HEK293 (cell line): ENCODE data around the gene PRKCZ.

Experiments used
- CTCF ChIA-PET: fragments of 350-600 bp; formaldehyde crosslinking; extraction: SDS; loops from one replicate; lab custom pipeline; 2021; ENCODE audit warnings: antibody characterized with exemption; lab: Yijun Ruan, JAX
- POLR2A ChIA-PET: fragments of 300-600 bp; formaldehyde crosslinking; extraction: SDS; loops from one replicate; lab custom pipeline; 2020; ENCODE audit warnings: antibody characterized with exemption, inconsistent platforms; lab: Yijun Ruan, JAX
- H3K27ac ChIP-seq: fragments of 200-500 bp; sonication (Bioruptor generic); 2 replicates; pipeline ENCODE4 v1.5.1; 2014; ENCODE audit warnings: low read depth, low read length, control low read depth, inconsistent platforms; ENCODE audit errors: extremely low read depth
- H3K36me3 ChIP-seq, 2 experiments: fragments of 200-500 bp in 1 of 2; sonication (Bioruptor generic) in 1 of 2; 1 replicate in 1 of 2; 2 replicates in 1 of 2; pipeline ENCODE4 v1.5.1; 2014 to 2017; ENCODE audit warnings: inconsistent platforms in 2 of 2, low read length in 2 of 2; ENCODE audit not compliant: control insufficient read depth in 2 of 2, insufficient read depth in 1 of 2
- H3K4me1 ChIP-seq: fragments of 200-500 bp; sonication (Bioruptor generic); 2 replicates; pipeline ENCODE4 v1.5.1; 2014; ENCODE audit warnings: mild to moderate bottlenecking, low read length, inconsistent platforms; ENCODE audit not compliant: control insufficient read depth, insufficient read depth
- H3K4me3 ChIP-seq: 2 replicates; pipeline ENCODE4 v1.5.1; 2011; ENCODE audit warnings: low read depth, mild to moderate bottlenecking, control low read depth, low read length, moderate library complexity
- H3K9me3 ChIP-seq: fragments of 200-500 bp; sonication (Bioruptor generic); 2 replicates; pipeline ENCODE4 v1.5.1; 2014; ENCODE audit warnings: low read depth, low read length, inconsistent platforms; ENCODE audit not compliant: control insufficient read depth, insufficient read depth
- GLIS2 ChIP-seq: fragments of 450-650 bp; formaldehyde crosslinking; IDR thresholded peaks from 2 replicates; pipeline ENCODE4 v1.5.1; 2016; ENCODE audit warnings: missing biosample characterization, missing genetic modification characterization
- HOXD13 ChIP-seq: sonication (generic); formaldehyde crosslinking; IDR thresholded peaks from 2 replicates; pipeline ENCODE4 v1.8.0; 2022; ENCODE audit warnings: missing genetic modification reagents, borderline replicate concordance
- IKZF3 ChIP-seq: fragments of 450-650 bp; IDR thresholded peaks from 2 replicates; pipeline ENCODE4 v1.5.0; 2018; ENCODE audit warnings: missing biosample characterization, mild to moderate bottlenecking, missing genetic modification characterization, moderate library complexity
- KLF8 ChIP-seq: fragments of 450-650 bp; formaldehyde crosslinking; IDR thresholded peaks from 2 replicates; pipeline ENCODE4 v1.5.1; 2016; ENCODE audit warnings: missing biosample characterization, missing genetic modification characterization
- PRDM6 ChIP-seq: fragments of 450-650 bp; formaldehyde crosslinking; IDR thresholded peaks from 2 replicates; pipeline ENCODE4 v1.5.1; 2017; ENCODE audit warnings: missing biosample characterization, missing genetic modification characterization
- ZBTB48 ChIP-seq: fragments of 450-650 bp; formaldehyde crosslinking; IDR thresholded peaks from 2 replicates; pipeline ENCODE4 v1.5.1; 2016; ENCODE audit warnings: missing biosample characterization, missing genetic modification characterization
- ZFHX2 ChIP-seq: fragments of 450-650 bp; formaldehyde crosslinking; conservative IDR thresholded peaks from 2 replicates; pipeline ENCODE4 v1.5.1; 2016; ENCODE audit warnings: missing biosample characterization, missing genetic modification characterization
- ZNF146 ChIP-seq: fragments of 450-650 bp; formaldehyde crosslinking; IDR thresholded peaks from 2 replicates; pipeline ENCODE4 v1.5.1; 2016; ENCODE audit warnings: missing biosample characterization, missing genetic modification characterization
- ZNF202 ChIP-seq: fragments of 450-650 bp; formaldehyde crosslinking; IDR thresholded peaks from 2 replicates; pipeline ENCODE4 v1.5.1; 2016; ENCODE audit warnings: missing biosample characterization, missing genetic modification characterization, borderline replicate concordance
- ZNF214 ChIP-seq: fragments of 450-650 bp; formaldehyde crosslinking; IDR thresholded peaks from 2 replicates; pipeline ENCODE4 v1.5.1; 2017; ENCODE audit warnings: missing biosample characterization, mild to moderate bottlenecking, missing genetic modification characterization, borderline replicate concordance
- ZNF239 ChIP-seq: fragments of 450-650 bp; formaldehyde crosslinking; IDR thresholded peaks from 2 replicates; pipeline ENCODE4 v1.5.1; 2016; ENCODE audit warnings: missing biosample characterization, missing genetic modification characterization
- ZNF394 ChIP-seq: fragments of 450-650 bp; formaldehyde crosslinking; IDR thresholded peaks from 2 replicates; pipeline ENCODE4 v1.5.1; 2016; ENCODE audit warnings: missing biosample characterization, missing genetic modification characterization, mild to moderate bottlenecking, moderate library complexity, borderline replicate concordance
- ZNF433 ChIP-seq: fragments of 450-650 bp; formaldehyde crosslinking; IDR thresholded peaks from 2 replicates; pipeline ENCODE4 v1.5.1; 2016; ENCODE audit warnings: missing biosample characterization, missing genetic modification characterization, low read depth
- ZNF48 ChIP-seq: fragments of 450-650 bp; formaldehyde crosslinking; IDR thresholded peaks from 2 replicates; pipeline ENCODE4 v1.5.1; 2016; ENCODE audit warnings: missing biosample characterization, missing genetic modification characterization
- ZNF513 ChIP-seq: fragments of 450-650 bp; IDR thresholded peaks from 2 replicates; pipeline ENCODE4 v1.5.1; 2018; ENCODE audit warnings: missing biosample characterization, missing genetic modification characterization
- ZNF514 ChIP-seq: fragments of 450-650 bp; formaldehyde crosslinking; IDR thresholded peaks from 2 replicates; pipeline ENCODE4 v1.5.1; 2016; ENCODE audit warnings: missing biosample characterization, missing genetic modification characterization
- ZNF521 ChIP-seq: fragments of 450-650 bp; formaldehyde crosslinking; IDR thresholded peaks from 2 replicates; pipeline ENCODE4 v1.5.1; 2017; ENCODE audit warnings: missing biosample characterization, mild to moderate bottlenecking, missing genetic modification characterization
- ZNF530 ChIP-seq: fragments of 450-650 bp; formaldehyde crosslinking; IDR thresholded peaks from 2 replicates; pipeline ENCODE4 v1.5.1; 2016; ENCODE audit warnings: low read depth, missing biosample characterization, missing genetic modification characterization
- ZNF544 ChIP-seq: fragments of 450-650 bp; formaldehyde crosslinking; IDR thresholded peaks from 2 replicates; pipeline ENCODE4 v1.5.0; 2017; ENCODE audit warnings: missing biosample characterization, missing genetic modification characterization
- ZNF549 ChIP-seq: fragments of 450-650 bp; IDR thresholded peaks from 2 replicates; pipeline ENCODE4 v1.5.1; 2018; ENCODE audit warnings: missing biosample characterization, missing genetic modification characterization, mild to moderate bottlenecking, inconsistent platforms, moderate library complexity
- ZNF585B ChIP-seq: fragments of 450-650 bp; formaldehyde crosslinking; IDR thresholded peaks from 2 replicates; pipeline ENCODE4 v1.5.1; 2016; ENCODE audit warnings: missing biosample characterization, missing genetic modification characterization
- ZNF624 ChIP-seq: fragments of 450-650 bp; formaldehyde crosslinking; IDR thresholded peaks from 2 replicates; pipeline ENCODE4 v1.5.1; 2017; ENCODE audit warnings: missing biosample characterization, missing genetic modification characterization
- ZNF707 ChIP-seq: fragments of 450-650 bp; formaldehyde crosslinking; IDR thresholded peaks from 2 replicates; pipeline ENCODE4 v1.5.1; 2016; ENCODE audit warnings: missing biosample characterization, missing genetic modification characterization
- ZNF747 ChIP-seq: fragments of 450-650 bp; formaldehyde crosslinking; IDR thresholded peaks from 2 replicates; pipeline ENCODE4 v1.5.1; 2016; ENCODE audit warnings: missing biosample characterization, missing genetic modification characterization
- ZNF76 ChIP-seq: fragments of 450-650 bp; formaldehyde crosslinking; IDR thresholded peaks from 2 replicates; pipeline ENCODE4; 2016; ENCODE audit warnings: low read depth, missing biosample characterization, missing genetic modification characterization, borderline replicate concordance
- ZNF776 ChIP-seq: fragments of 450-650 bp; formaldehyde crosslinking; IDR thresholded peaks from 2 replicates; pipeline ENCODE4 v1.5.0; 2017; ENCODE audit warnings: missing biosample characterization, missing genetic modification characterization, borderline replicate concordance
- ZXDB ChIP-seq: fragments of 450-650 bp; formaldehyde crosslinking; IDR thresholded peaks from 2 replicates; pipeline ENCODE4 v1.5.1; 2016; ENCODE audit warnings: missing biosample characterization, missing genetic modification characterization

Gene PRKCZ

GRCh38 chr1:2014181-2014580 lies 36.0 kb upstream of the PRKCZ start:
- H3K4me1 ChIP-seq, result no peaks in the 10 kb centered on the region
- H3K36me3 ChIP-seq, result no peaks in the 10 kb centered on the region
- TF ChIP-seq ZNF707 (tag by site-specific recombination), result no peak
- TF ChIP-seq ZNF776, result no peak
- no peak for TF ChIP-seq ZNF214
- TF ChIP-seq ZNF48 (tag by site-specific recombination), result no peak
- TF ChIP-seq IKZF3, result no peak
- TF ChIP-seq ZNF239, result no peak
- no peak for TF ChIP-seq ZFHX2 (tag by site-specific recombination)
- no peak for TF ChIP-seq ZNF549 (tag by site-specific recombination)
- no peak for TF ChIP-seq ZNF585B
- TF ChIP-seq ZNF514 (tag by site-specific recombination), result no peak
- TF ChIP-seq KLF8 (tag by site-specific recombination), result no peak
- POLR2A ChIA-PET, result no interaction called here
- H3K4me3 ChIP-seq, result no peak overlapping the region
- no peaks in the 10 kb centered on the region for H3K9me3 ChIP-seq
- no peak overlapping the region for H3K27ac ChIP-seq
- CTCF ChIA-PET, result no interaction called here

- POLR2A ChIA-PET, result no interaction called here
- CTCF ChIA-PET, result interaction anchor here (0.7 kb wide), 1 partner anchor 30 kb away, joined by 4 read pairs; no protein-coding TSS in a partner anchor
- Histone ChIP-seq H3K4me3 (no peak overlapping the region), H3K4me1 (no peaks in the 10 kb centered on the region), H3K36me3 (no peaks in the 10 kb centered on the region), H3K27ac (no peak overlapping the region), H3K9me3 (no peaks in the 10 kb centered on the region)
- TF ChIP-seq ZNF433 (tag by site-specific recombination), result no peak
- TF ChIP-seq ZNF624, result no peak
- TF ChIP-seq ZNF146, result no peak
Observed at GRCh38 chr1:2014741-2015735, 35.2 kb upstream of the PRKCZ start.

- Histone ChIP-seq H3K4me3 (no peak overlapping the region), H3K27ac (no peak overlapping the region), H3K36me3 (no peaks in the 10 kb centered on the region), H3K4me1 (no peaks in the 10 kb centered on the region), H3K9me3 (no peaks in the 10 kb centered on the region)
- ChIA-PET CTCF (interaction anchor here (1.8 kb wide), 1 partner anchor 29 kb away, joined by 10 read pairs; no protein-coding TSS in a partner anchor), POLR2A (no interaction called here)
- no peak for TF ChIP-seq GLIS2 (tag by site-specific recombination)
- no peak for TF ChIP-seq ZNF76 (tag by site-specific recombination)
- TF ChIP-seq ZNF394 (tag by site-specific recombination), result no peak
- TF ChIP-seq ZXDB (tag by site-specific recombination), result no peak
- TF ChIP-seq ZNF530, result no peak
- no peak for TF ChIP-seq ZNF146
- no peak for TF ChIP-seq ZBTB48
- TF ChIP-seq ZNF747 (tag by site-specific recombination), result no peak
- TF ChIP-seq HOXD13 (CRISPR knock-in tag), result no peak
- TF ChIP-seq PRDM6, result no peak
- no peak for TF ChIP-seq ZNF202 (tag by site-specific recombination)
- TF ChIP-seq ZNF544 (tag by site-specific recombination), result no peak
- TF ChIP-seq ZNF521 (tag by site-specific recombination), result no peak
- TF ChIP-seq ZNF513 (tag by site-specific recombination), result no peak
Observed at GRCh38 chr1:2016123-2016522, 34.1 kb upstream of the PRKCZ start.
